PC-9 (cell line): ENCODE measurements around the gene SLC22A23. TPM values are rescaled to one million over a fixed set of nuclear protein-coding genes. Genes with fewer than 3 reads are reported as not detected.

Experiments
- BruUV-seq: library from RNA; stranded (reverse); fragments of 400-500 nt; replicated peaks from 2 replicates; lab custom pipeline; 2021; lab: Mats Ljungman, UMichigan
- CTCF ChIA-PET: fragments of 300-600 bp; sonication (Branson Sonifier 250); formaldehyde crosslinking; loops from one replicate; lab custom pipeline; 2022; ENCODE audit warnings: antibody characterized with exemption; lab: Charles Lee
- POLR2A ChIA-PET: fragments of 300-600 bp; sonication (Branson Sonifier 250); formaldehyde crosslinking; loops from one replicate; lab custom pipeline; 2022; ENCODE audit warnings: antibody characterized with exemption; ENCODE audit not compliant: unreplicated experiment; lab: Charles Lee
- DNase-seq, 2 experiments: peaks; one replicate each; pipeline versions ENCODE4 v3.0.0 to v3.0.0-alpha.2; 2015 to 2022; ENCODE audit warnings: mixed read lengths in 1 of 2
- H2AFZ ChIP-seq: fragments of 200-600 bp; sonication (generic); 2 replicates; pipeline ENCODE4 v1.8.1; 2017; ENCODE audit warnings: antibody characterized with exemption
- H3F3A ChIP-seq: fragments of 200-600 bp; sonication (generic); 2 replicates; pipeline ENCODE4 v1.8.1; 2017; ENCODE audit warnings: antibody characterized with exemption, mild to moderate bottlenecking, low read depth; ENCODE audit not compliant: insufficient read depth
- H3K27ac ChIP-seq: fragments of 200-600 bp; sonication (generic); 2 replicates; pipeline ENCODE4 v1.6.1; 2016; ENCODE audit warnings: mixed run types
- H3K27me3 ChIP-seq: fragments of 200-600 bp; sonication (generic); 2 replicates; pipeline ENCODE4 v1.6.1; 2016; ENCODE audit warnings: low read depth, mixed run types; ENCODE audit not compliant: insufficient read depth
- H3K36me3 ChIP-seq: fragments of 200-600 bp; sonication (generic); 2 replicates; pipeline ENCODE4 v1.6.1; 2016; ENCODE audit warnings: low read depth, mixed run types
- H3K4me1 ChIP-seq: fragments of 200-600 bp; sonication (generic); replicated peaks from 2 replicates; pipeline ENCODE4 v1.6.1; 2016; ENCODE audit warnings: mixed run types; ENCODE audit not compliant: insufficient read depth
- H3K4me2 ChIP-seq: fragments of 200-600 bp; sonication (generic); 2 replicates; pipeline ENCODE4 v1.6.1; 2017; ENCODE audit warnings: mixed run types
- H3K4me3 ChIP-seq: fragments of 200-600 bp; sonication (generic); 2 replicates; pipeline ENCODE4 v1.6.1; 2016; ENCODE audit warnings: mixed run types
- H3K79me2 ChIP-seq: fragments of 200-600 bp; sonication (generic); 2 replicates; pipeline ENCODE4 v1.6.1; 2017; ENCODE audit warnings: low read depth, mixed run types
- H3K9me2 ChIP-seq: fragments of 200-600 bp; sonication (generic); 2 replicates; pipeline ENCODE4 v1.8.1; 2017; ENCODE audit warnings: mild to moderate bottlenecking; ENCODE audit not compliant: insufficient read depth
- H3K9me3 ChIP-seq: fragments of 200-600 bp; sonication (generic); 2 replicates; pipeline ENCODE4 v1.8.1; 2016; ENCODE audit warnings: low read depth; ENCODE audit not compliant: insufficient read depth
- H4K20me1 ChIP-seq: fragments of 200-600 bp; sonication (generic); 2 replicates; pipeline ENCODE4 v1.8.1; 2017; ENCODE audit not compliant: insufficient read depth
- CTCF ChIP-seq: fragments of 200-600 bp; sonication (generic); conservative IDR thresholded peaks from 2 replicates; pipeline ENCODE4 v1.6.1; 2017; ENCODE audit warnings: mixed run types, antibody characterized with exemption, mild to moderate bottlenecking, moderate library complexity
- EZH2 ChIP-seq: fragments of 200-600 bp; sonication (generic); IDR thresholded peaks from 2 replicates; pipeline ENCODE4 v1.8.0; 2017; ENCODE audit warnings: antibody characterized with exemption, low read depth
- intact Hi-C: fragments of 100-400 bp; cut with micrococcal nuclease; formaldehyde crosslinking; loops from one replicate; pipeline ENCODE4 v1.10.0; 2022; ENCODE audit not compliant: unreplicated experiment
- total RNA-seq: library from RNA; stranded (reverse); gene quantifications from 2 replicates; pipeline ENCODE4 v1.2.3, GENCODE V29; 2021

SLC22A23 gene
- total RNA-seq, 1 experiment from 2014 or later, result 13.5 TPM

GRCh38 chr6:3446184-3446583, 10.7 kb downstream of the SLC22A23 start:
- no TSS peak for BruUV-seq
- no peak overlapping the region for H2AFZ ChIP-seq
- peaks cover 3% of the 10 kb centered on the region; the same call in 1 of the 2 replicates for H3K79me2 ChIP-seq
- no peak overlapping the region for H3K27ac ChIP-seq
- ChIA-PET CTCF (no interaction called here), POLR2A (no interaction called here)
- peaks cover 22% of the 10 kb centered on the region for H3K4me1 ChIP-seq
- H4K20me1 ChIP-seq, result no peaks in the 10 kb centered on the region
- no peak overlapping the region for H3K4me3 ChIP-seq
- intact Hi-C loops, result no loop called here
- no peaks in the 10 kb centered on the region for H3K27me3 ChIP-seq
- H3K9me3 ChIP-seq, result no peaks in the 10 kb centered on the region
- H3F3A ChIP-seq, result no peaks in the 10 kb centered on the region
- TF ChIP-seq CTCF, result no peak
- no peak for TF ChIP-seq EZH2
- no peak for DNase-seq
- no peak overlapping the region for H3K4me2 ChIP-seq
- no peaks in the 10 kb centered on the region for H3K9me2 ChIP-seq
- no peaks in the 10 kb centered on the region for H3K36me3 ChIP-seq

- Histone ChIP-seq H3K27ac (no peak overlapping the region), H3K4me3 (no peak overlapping the region), H3K4me2 (no peak overlapping the region), H3K9me2 (no peaks in the 10 kb centered on the region), H3K36me3 (no peaks in the 10 kb centered on the region), H4K20me1 (no peaks in the 10 kb centered on the region), H2AFZ (no peak overlapping the region), H3F3A (no peaks in the 10 kb centered on the region), H3K79me2 (0 out of 2 replicates have a peak, but pooled peaks cover 3% of the 10 kb centered on the region), H3K4me1 (peaks cover 22% of the 10 kb centered on the region), H3K9me3 (no peaks in the 10 kb centered on the region), H3K27me3 (no peaks in the 10 kb centered on the region)
- TF ChIP-seq CTCF (no peak), EZH2 (no peak)
- CTCF ChIA-PET, result interaction anchor here (1.1 kb wide), 1 partner anchor 41 kb away, joined by 3 read pairs; no protein-coding TSS in a partner anchor
- peak; percentile 38 to 39 for DNase-seq
- intact Hi-C loops, result no loop called here
- POLR2A ChIA-PET, result interaction anchor here (0.7 kb wide), 1 partner anchor 523 kb away, joined by 4 read pairs; no protein-coding TSS in a partner anchor
- no TSS peak for BruUV-seq
Observed at GRCh38 chr6:3444276-3445088, 12.4 kb downstream of the SLC22A23 start.

- peaks cover 22% of the 10 kb centered on the region for H3K4me1 ChIP-seq
- H3K9me2 ChIP-seq, result no peaks in the 10 kb centered on the region
- intact Hi-C loops, result no loop called here
- H3K27me3 ChIP-seq, result no peaks in the 10 kb centered on the region
- no TSS peak for BruUV-seq
- H2AFZ ChIP-seq, result no peak overlapping the region
- H3K36me3 ChIP-seq, result no peaks in the 10 kb centered on the region
- H3K27ac ChIP-seq, result no peak overlapping the region
- CTCF ChIA-PET, result interaction anchor here (0.6 to 1.4 kb wide), 4 partner anchors 12 to 40 kb away, joined by 3 to 6 read pairs (median 4); no protein-coding TSS in a partner anchor
- POLR2A ChIA-PET, result interaction anchor here (0.5 to 0.7 kb wide), 2 partner anchors 11 to 77 kb away, joined by 5 to 26 read pairs; no protein-coding TSS in a partner anchor
- no peaks in the 10 kb centered on the region for H3K9me3 ChIP-seq
- no peak for DNase-seq
- TF ChIP-seq CTCF (no peak), EZH2 (no peak)
- H3K4me3 ChIP-seq, result no peak overlapping the region
- 0 out of 2 replicates have a peak, but pooled peaks cover 3% of the 10 kb centered on the region for H3K79me2 ChIP-seq
- H4K20me1 ChIP-seq, result no peaks in the 10 kb centered on the region
- no peaks in the 10 kb centered on the region for H3F3A ChIP-seq
- H3K4me2 ChIP-seq, result peak overlapping the region; percentile 34
Observed at GRCh38 chr6:3443221-3443515, 13.7 kb downstream of the SLC22A23 start.
